SHP77 (cell line): ENCODE measurements around the gene RPS5.
"Not testable (repeated sequence)": the region's sequence is repeated elsewhere in the genome, so short reads cannot be mapped to it uniquely, and the experiment has no call there.

Source experiments
- DNase-seq, 2 experiments: peaks; one replicate each; lab custom pipeline; 2025; lab: John Stamatoyannopoulos, UW

The RPS5 gene

GRCh38 chr19:58386576-58387337, at the start of gene RPS5:
RPS5 (plus strand) TSS chr19:58387269; CDS start chr19:58388138, 869 bp downstream.
- peak; percentile 96 to 98 for DNase-seq

- DNase-seq = no peak
These were observed 48.7 kb upstream of the RPS5 start for GRCh38 chr19:58338336-58338735.

GRCh38 chr19:58338825-58339558, 48.1 kb upstream of the RPS5 start:
- no peak for DNase-seq

GRCh38 chr19:58345558-58345957, 41.5 kb upstream of the RPS5 start:
- no peak for DNase-seq

- peak in 1 of 2 experiments; percentile 25 for DNase-seq
These were observed 39.8 kb upstream of the RPS5 start for GRCh38 chr19:58346961-58347929.

DNA sequence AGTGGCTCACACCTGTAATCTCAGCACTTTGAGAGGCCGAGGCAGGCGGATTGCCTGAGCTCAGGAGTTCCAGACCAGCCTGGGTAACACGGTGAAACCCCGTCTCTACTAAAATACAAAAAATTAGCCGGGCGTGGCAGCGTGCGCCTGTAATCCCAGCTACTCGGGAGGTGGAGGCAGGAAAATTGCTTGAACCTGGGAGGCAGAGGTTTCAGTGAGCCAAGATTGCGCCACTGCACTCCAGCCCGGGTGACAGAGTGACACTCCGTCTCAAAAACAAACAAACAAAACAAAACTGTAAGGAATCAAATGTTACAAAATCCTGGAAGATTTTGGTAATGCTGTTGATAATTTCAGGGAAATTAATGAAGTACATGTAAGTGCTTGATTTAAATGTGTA, 39.0 kb upstream of the RPS5 start:
- DNase-seq = not testable (repeated sequence)

GRCh38 chr19:58349590-58349989, 37.5 kb upstream of the RPS5 start:
- DNase-seq = no peak

DNA sequence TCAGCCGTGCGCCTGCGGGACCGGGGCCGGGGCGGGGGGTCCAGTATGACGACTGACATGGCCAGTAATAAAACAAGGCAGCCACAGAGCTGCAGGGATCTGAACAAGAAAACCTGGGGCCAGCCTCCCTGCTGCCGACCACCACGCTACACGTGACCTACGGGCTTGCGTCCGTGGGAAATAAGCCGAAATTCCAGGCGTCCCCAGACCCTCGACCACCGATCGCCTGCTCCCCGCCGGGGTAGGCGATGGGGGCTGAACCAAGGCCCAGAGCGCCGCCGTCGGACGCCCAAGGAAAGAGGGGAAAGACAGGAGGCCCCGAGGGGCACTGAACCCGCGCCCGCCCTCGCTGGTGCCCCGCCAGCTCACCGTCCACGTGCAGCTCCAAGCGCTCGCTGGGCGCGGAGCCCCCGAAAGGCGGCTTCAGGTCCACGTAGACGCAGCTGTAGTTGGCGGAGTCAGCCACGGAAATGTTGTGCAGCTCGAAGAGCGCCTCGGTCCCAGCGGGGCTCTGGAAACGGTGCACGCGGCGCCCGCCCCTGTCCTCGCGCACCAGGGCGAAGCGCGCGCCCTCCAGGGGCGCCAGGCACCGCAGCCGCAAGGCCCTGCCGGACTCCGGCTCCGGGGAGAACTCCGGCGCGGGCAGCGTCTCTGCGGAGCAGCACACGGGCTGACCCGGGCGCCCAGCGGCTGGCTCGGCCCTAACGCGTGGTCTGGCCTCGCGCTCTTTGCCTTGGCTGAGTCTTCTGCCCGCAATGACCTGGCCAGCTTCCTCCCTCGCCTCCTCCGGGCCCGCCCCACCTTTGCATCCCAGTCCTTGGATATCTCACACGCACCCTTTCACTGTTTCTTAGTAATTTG, 36.8 kb upstream of the RPS5 start:
- DNase-seq = no peak

GRCh38 chr19:58350871-58351557, 36.1 kb upstream of the RPS5 start:
- DNase-seq = no peak

DNA sequence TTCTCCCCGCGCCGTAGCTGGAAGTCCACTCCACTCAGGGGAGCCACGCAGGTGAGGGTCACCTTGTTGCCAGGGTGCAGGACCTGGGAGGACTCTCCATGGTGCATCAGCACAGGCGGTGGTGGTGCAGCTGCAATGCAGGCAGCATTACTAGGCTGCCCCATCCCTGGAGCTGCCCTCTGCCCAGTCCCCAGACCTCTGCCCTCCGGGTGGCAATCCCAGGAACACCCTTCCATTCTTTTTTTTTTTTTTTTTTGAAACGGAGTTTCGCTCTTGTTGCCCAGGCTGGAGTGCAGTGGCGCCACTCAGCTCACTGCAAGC, 35.6 kb upstream of the RPS5 start:
- DNase-seq = no peak

DNA sequence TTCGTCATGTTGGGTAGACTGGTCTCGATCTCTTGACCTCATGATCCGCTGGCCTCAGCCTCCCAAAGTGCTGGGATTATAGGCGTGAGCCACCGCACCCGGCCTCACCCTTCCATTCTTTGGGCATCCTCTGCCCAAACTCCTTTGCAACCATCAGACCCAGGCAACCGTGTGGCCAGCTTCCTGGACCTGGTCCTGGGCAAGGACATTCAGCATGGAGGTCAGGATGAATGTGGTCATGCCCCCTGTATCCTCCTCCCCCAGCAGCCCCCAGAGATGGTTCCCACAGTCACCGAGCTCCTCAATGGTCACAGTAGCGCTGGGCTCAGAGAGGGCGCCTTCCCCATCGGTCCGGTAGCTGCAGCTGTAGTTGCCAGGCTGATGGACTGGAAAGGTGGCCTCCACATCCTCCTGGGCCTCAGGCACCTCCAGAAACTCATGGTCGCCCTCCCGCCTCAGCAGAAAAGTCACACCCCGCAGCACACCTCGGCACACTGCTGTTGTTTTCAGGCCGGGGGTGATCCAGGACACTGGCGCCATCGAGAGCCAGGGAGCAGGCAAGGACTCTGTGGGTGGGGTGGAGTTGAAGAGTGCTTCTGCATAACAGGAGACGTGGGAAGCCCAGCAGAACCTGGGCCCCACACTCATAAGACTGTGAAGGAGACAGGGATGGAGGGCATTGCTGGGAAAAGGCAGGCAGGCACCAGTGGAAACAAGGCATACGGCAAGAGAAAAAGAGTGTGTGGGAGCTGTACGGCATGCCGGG, 34.9 kb upstream of the RPS5 start:
- DNase-seq = no peak

- DNase-seq = no peak
These were observed 34.1 kb upstream of the RPS5 start, which contains the start of gene A1BG for GRCh38 chr19:58352760-58353671. A1BG (minus strand) TSS chr19:58353492; CDS start chr19:58353437, 55 bp downstream.

GRCh38 chr19:58353717-58354477, 33.2 kb upstream of the RPS5 start:
- no peak for DNase-seq

- DNase-seq = no peak
These were observed 32.5 kb upstream of the RPS5 start for GRCh38 chr19:58354478-58355030.

DNA sequence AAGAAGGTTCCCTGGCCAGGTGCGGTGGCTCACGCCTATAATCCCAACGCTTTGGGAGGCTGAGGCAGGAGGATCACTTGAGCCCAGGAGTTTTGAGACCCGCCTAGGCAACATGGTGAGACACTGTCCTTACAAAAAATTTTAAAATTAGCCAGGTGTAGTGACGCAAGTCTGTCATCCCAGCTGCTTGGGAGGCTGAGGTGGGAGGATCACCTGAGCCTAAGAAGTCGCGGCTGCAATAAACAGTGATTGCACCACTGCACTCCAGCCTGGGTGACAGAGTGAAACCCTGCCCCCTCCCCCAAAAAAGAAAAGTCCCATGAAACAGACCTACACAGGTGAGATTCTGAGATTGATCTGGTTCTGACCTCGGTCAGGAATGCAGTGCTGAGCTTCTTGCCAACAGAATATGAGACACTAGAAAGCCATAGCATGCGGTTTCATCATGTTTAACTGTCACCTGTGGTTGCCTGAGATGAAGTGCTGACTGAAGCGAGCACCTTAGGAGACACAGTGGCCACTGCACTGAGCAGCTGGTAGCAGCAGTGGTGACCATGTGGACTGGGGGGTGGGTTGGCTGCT, 31.8 kb upstream of the RPS5 start:
- no peak for DNase-seq

DNA sequence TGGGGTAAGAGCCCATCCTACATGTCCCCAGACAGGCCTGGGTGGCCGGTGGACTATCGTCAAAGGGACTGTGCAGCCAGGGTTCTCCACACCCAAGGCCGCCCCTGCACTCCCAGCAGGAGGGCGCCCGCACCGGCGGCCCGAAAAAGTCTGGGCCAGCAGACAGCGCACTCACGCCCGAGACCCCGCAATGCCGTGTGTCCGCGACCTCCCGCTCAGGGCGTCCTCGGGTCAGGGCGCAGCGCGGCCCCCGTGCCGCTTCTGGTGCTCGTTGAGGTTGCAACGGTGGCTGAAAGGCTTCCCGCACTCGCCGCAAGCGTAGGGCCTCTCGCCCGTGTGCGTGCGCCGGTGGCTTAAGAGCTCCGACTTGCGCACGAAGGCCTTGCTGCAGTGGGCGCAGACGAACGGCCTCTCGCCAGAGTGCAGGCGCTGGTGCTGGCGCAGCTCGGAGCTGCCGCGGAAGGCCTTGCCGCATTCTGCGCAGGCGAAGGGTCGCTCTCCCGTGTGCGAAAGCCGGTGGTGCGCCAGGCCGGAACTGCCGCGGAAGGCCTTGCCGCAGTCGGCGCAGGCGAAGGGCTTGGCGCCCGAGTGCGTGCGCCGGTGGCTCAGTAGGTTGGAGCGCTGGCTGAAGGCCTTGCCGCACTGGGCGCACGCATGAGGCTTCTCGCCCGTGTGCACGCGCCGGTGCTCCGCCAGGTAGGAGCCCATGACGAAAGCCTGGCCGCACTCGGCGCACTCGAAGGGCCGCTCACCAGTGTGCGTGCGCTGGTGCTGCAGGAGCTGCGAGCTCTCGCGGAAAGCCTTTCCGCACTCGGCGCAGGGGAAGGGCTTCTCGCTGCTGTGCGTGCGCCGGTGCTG, 30.9 kb upstream of the RPS5 start:
- no peak for DNase-seq
